ENCODE results near the gene COL19A1. TPM values are rescaled to one million over a fixed set of nuclear protein-coding genes. Genes with fewer than 3 reads are reported as not detected.

The COL19A1 gene
- total RNA-seq, 2 donors from 2014 or later: 0.07 TPM; not detected in 1

GRCh38 chr6:69871107-69871506 lies 4.8 kb downstream of the COL19A1 start:
- Histone ChIP-seq H3K4me3 (no peak overlapping the region), H3K27ac (no peak overlapping the region), H3K36me3 (no peaks in the 10 kb centered on the region), H3K9me3 (no peaks in the 10 kb centered on the region), H3K27me3 (replicated peaks; ENCODE audit: insufficient read depth) (no peaks in the 10 kb centered on the region), H3K4me1 (ENCODE audit: control insufficient read depth in 1 of 2, low read depth in 2 of 2) (no peaks in the 10 kb centered on the region)
- TF ChIP-seq CTCF (IDR thresholded peaks at IDR 0.05): no peak
- ATAC-seq (ENCODE audit: insufficient number of reproducible peaks, low FRiP score, low read depth): no peak
- no peak for DNase-seq (ENCODE audit: low spot score)

- Histone ChIP-seq H3K9me3 (no peaks in the 10 kb centered on the region), H3K27me3 (replicated peaks; ENCODE audit: insufficient read depth) (no peaks in the 10 kb centered on the region), H3K36me3 (no peaks in the 10 kb centered on the region), H3K4me1 (ENCODE audit: control insufficient read depth in 1 of 2, low read depth in 2 of 2) (no peaks in the 10 kb centered on the region), H3K27ac (no peak overlapping the region), H3K4me3 (no peak overlapping the region)
- no peak for TF ChIP-seq CTCF (IDR thresholded peaks at IDR 0.05)
- ATAC-seq (ENCODE audit: insufficient number of reproducible peaks, low FRiP score, low read depth) (no peak), DNase-seq (ENCODE audit: low spot score) (no peak)
Measured at GRCh38 chr6:69873291-69873690, 6.9 kb downstream of the COL19A1 start.

GRCh38 chr6:69875715-69876114 lies 9.4 kb downstream of the COL19A1 start:
- Histone ChIP-seq H3K4me1 (ENCODE audit: control insufficient read depth in 1 of 2, low read depth in 2 of 2) (no peaks in the 10 kb centered on the region), H3K9me3 (no peaks in the 10 kb centered on the region), H3K27me3 (replicated peaks; ENCODE audit: insufficient read depth) (no peaks in the 10 kb centered on the region), H3K36me3 (no peaks in the 10 kb centered on the region), H3K27ac (no peak overlapping the region), H3K4me3 (no peak overlapping the region)
- no peak for DNase-seq (ENCODE audit: low spot score)
- ATAC-seq (ENCODE audit: insufficient number of reproducible peaks, low FRiP score, low read depth): no peak
- no peak for TF ChIP-seq CTCF (IDR thresholded peaks at IDR 0.05)

GRCh38 chr6:69878795-69879194 lies 12.4 kb downstream of the COL19A1 start:
- H3K27ac ChIP-seq: no peak overlapping the region
- no peak for TF ChIP-seq CTCF (IDR thresholded peaks at IDR 0.05)
- no peaks in the 10 kb centered on the region for H3K36me3 ChIP-seq
- no peaks in the 10 kb centered on the region for H3K9me3 ChIP-seq
- H3K4me3 ChIP-seq: no peak overlapping the region
- no peaks in the 10 kb centered on the region for H3K27me3 ChIP-seq (replicated peaks; ENCODE audit: insufficient read depth)
- DNase-seq (ENCODE audit: low spot score): no peak
- no peak for ATAC-seq (ENCODE audit: insufficient number of reproducible peaks, low FRiP score, low read depth)
- no peaks in the 10 kb centered on the region for H3K4me1 ChIP-seq (ENCODE audit: control insufficient read depth in 1 of 2, low read depth in 2 of 2)

GRCh38 chr6:69880601-69881000 lies 14.2 kb downstream of the COL19A1 start:
- no peaks in the 10 kb centered on the region for H3K9me3 ChIP-seq
- H3K4me3 ChIP-seq: no peak overlapping the region
- no peaks in the 10 kb centered on the region for H3K27me3 ChIP-seq (replicated peaks; ENCODE audit: insufficient read depth)
- no peaks in the 10 kb centered on the region for H3K4me1 ChIP-seq (ENCODE audit: control insufficient read depth in 1 of 2, low read depth in 2 of 2)
- DNase-seq (ENCODE audit: low spot score): no peak
- no peak for TF ChIP-seq CTCF (IDR thresholded peaks at IDR 0.05)
- ATAC-seq (ENCODE audit: insufficient number of reproducible peaks, low FRiP score, low read depth): no peak
- no peaks in the 10 kb centered on the region for H3K36me3 ChIP-seq
- no peak overlapping the region for H3K27ac ChIP-seq

All from thoracic aorta (tissue), 2 donors.